SU-DHL-6 (cell line): ENCODE data around the gene AQP11.

Experiments
- H2AFZ ChIP-seq: fragments of 200-600 bp; sonication (generic); 2 replicates; pipeline ENCODE4 v1.6.1; 2014; ENCODE audit warnings: low read depth, mild to moderate bottlenecking, moderate library complexity, mixed read lengths, antibody characterized with exemption, low read length; ENCODE audit not compliant: severe bottlenecking
- H3F3A ChIP-seq: fragments of 200-600 bp; shearing (Covaris generic); 2 replicates; pipeline ENCODE4 v1.6.0; 2016; ENCODE audit warnings: antibody characterized with exemption, mild to moderate bottlenecking; ENCODE audit not compliant: insufficient read depth
- H3K27ac ChIP-seq: fragments of 200-600 bp; sonication (generic); 2 replicates; pipeline ENCODE4 v1.5.1; 2016; ENCODE audit warnings: low read depth, mild to moderate bottlenecking, low read length, moderate library complexity, mixed read lengths
- H3K27me3 ChIP-seq: fragments of 200-600 bp; sonication (generic), shearing (Covaris generic); 2 replicates; pipeline ENCODE4 v1.6.0; 2014; ENCODE audit warnings: mild to moderate bottlenecking, low read length
- H3K36me3 ChIP-seq: fragments of 200-600 bp; sonication (generic); 2 replicates; pipeline ENCODE4 v1.6.1; 2014; ENCODE audit warnings: mild to moderate bottlenecking, low read length, mixed read lengths
- H3K4me2 ChIP-seq: fragments of 300-600, 200-600 bp; shearing (Covaris generic), sonication (generic); 2 replicates; pipeline ENCODE4 v1.6.0; 2014; ENCODE audit warnings: low read length, low read depth, mild to moderate bottlenecking; ENCODE audit not compliant: poor library complexity, severe bottlenecking
- H3K4me3 ChIP-seq: fragments of 200-600 bp; sonication (generic); 2 replicates; pipeline ENCODE4 v1.5.1; 2014; ENCODE audit warnings: antibody characterized with exemption, low read length, mild to moderate bottlenecking, mixed read lengths; ENCODE audit not compliant: insufficient read depth, poor library complexity, severe bottlenecking
- H3K79me2 ChIP-seq: fragments of 200-600 bp; sonication (generic); 2 replicates; pipeline ENCODE4 v1.6.1; 2014; ENCODE audit warnings: mild to moderate bottlenecking, low read length, moderate library complexity; ENCODE audit not compliant: insufficient read depth
- H3K9ac ChIP-seq: fragments of 200-600 bp; sonication (generic); 2 replicates; pipeline ENCODE4 v1.7.0; 2014; ENCODE audit warnings: mild to moderate bottlenecking, low read length
- H3K9me2 ChIP-seq: fragments of 200-600 bp; sonication (generic); replicated peaks from 2 replicates; pipeline ENCODE4 v1.6.1; 2014; ENCODE audit warnings: low read length; ENCODE audit not compliant: insufficient read depth
- H3K9me3 ChIP-seq: fragments of 200-600 bp; sonication (generic); 2 replicates; pipeline ENCODE4 v1.6.1; 2014; ENCODE audit warnings: low read length, mixed read lengths; ENCODE audit not compliant: insufficient read depth
- H4K20me1 ChIP-seq: fragments of 200-600 bp; sonication (generic); 2 replicates; pipeline ENCODE4 v1.6.1; 2014; ENCODE audit warnings: low read depth, mild to moderate bottlenecking, antibody characterized with exemption, low read length, moderate library complexity, mixed read lengths
- CTCF ChIP-seq: fragments of 200-600 bp; sonication (generic); IDR thresholded peaks from one replicate; pipeline ENCODE4 v1.5.1; 2017; ENCODE audit warnings: antibody characterized with exemption, mild to moderate bottlenecking, low read length, moderate library complexity; ENCODE audit not compliant: insufficient read depth, poor library complexity, severe bottlenecking
- EZH2phosphoT487 ChIP-seq: fragments of 200-600 bp; sonication (generic), shearing (Covaris generic); conservative IDR thresholded peaks from 2 replicates; pipeline ENCODE4 v1.6.1; 2018; ENCODE audit warnings: mild to moderate bottlenecking, antibody characterized with exemption, low read length, moderate library complexity, mixed read lengths

The AQP11 gene

GRCh38 chr11:77558380-77558779 is 31.4 kb upstream of the AQP11 start:
- H3K4me3 ChIP-seq: no peak overlapping the region
- H4K20me1 ChIP-seq: no peaks in the 10 kb centered on the region
- H3K9me3 ChIP-seq: no peaks in the 10 kb centered on the region
- H3K9me2 ChIP-seq: no peaks in the 10 kb centered on the region
- H3F3A ChIP-seq: no peaks in the 10 kb centered on the region
- no peaks in the 10 kb centered on the region for H3K27me3 ChIP-seq
- no peak overlapping the region for H3K4me2 ChIP-seq
- no peak overlapping the region for H2AFZ ChIP-seq
- H3K79me2 ChIP-seq: no peaks in the 10 kb centered on the region
- no peak overlapping the region for H3K27ac ChIP-seq
- no peaks in the 10 kb centered on the region for H3K36me3 ChIP-seq
- no peak for TF ChIP-seq CTCF
- TF ChIP-seq EZH2phosphoT487: no peak
- H3K9ac ChIP-seq: no peak overlapping the region

- Histone ChIP-seq H3K9ac (no peak overlapping the region), H3K4me3 (no peak overlapping the region), H3K27ac (no peak overlapping the region), H3K9me2 (no peaks in the 10 kb centered on the region), H3K27me3 (no peaks in the 10 kb centered on the region), H3K4me2 (no peak overlapping the region), H2AFZ (no peak overlapping the region), H3K36me3 (no peaks in the 10 kb centered on the region), H3F3A (no peaks in the 10 kb centered on the region), H4K20me1 (no peaks in the 10 kb centered on the region), H3K9me3 (no peaks in the 10 kb centered on the region), H3K79me2 (no peaks in the 10 kb centered on the region)
- TF ChIP-seq CTCF (no peak), EZH2phosphoT487 (no peak)
These were observed 29.9 kb upstream of the AQP11 start for GRCh38 chr11:77559686-77560401.

- Histone ChIP-seq H3K79me2 (no peaks in the 10 kb centered on the region), H3K9ac (no peak overlapping the region), H3F3A (no peaks in the 10 kb centered on the region), H3K9me3 (no peaks in the 10 kb centered on the region), H2AFZ (no peak overlapping the region), H3K9me2 (no peaks in the 10 kb centered on the region), H4K20me1 (no peaks in the 10 kb centered on the region), H3K27ac (no peak overlapping the region), H3K36me3 (no peaks in the 10 kb centered on the region), H3K4me2 (no peak overlapping the region), H3K4me3 (no peak overlapping the region), H3K27me3 (no peaks in the 10 kb centered on the region)
- no peak for TF ChIP-seq CTCF
- no peak for TF ChIP-seq EZH2phosphoT487
These were observed 29.1 kb upstream of the AQP11 start for GRCh38 chr11:77560605-77561004.
